Measurements from ENCODE around the gene TUBGCP6. TPM values are rescaled to one million over a fixed set of nuclear protein-coding genes. Genes with fewer than 3 reads are reported as not detected.

The TUBGCP6 gene
- total RNA-seq, result 10 to 100 TPM; 64.9 to 69.7 TPM

DNA sequence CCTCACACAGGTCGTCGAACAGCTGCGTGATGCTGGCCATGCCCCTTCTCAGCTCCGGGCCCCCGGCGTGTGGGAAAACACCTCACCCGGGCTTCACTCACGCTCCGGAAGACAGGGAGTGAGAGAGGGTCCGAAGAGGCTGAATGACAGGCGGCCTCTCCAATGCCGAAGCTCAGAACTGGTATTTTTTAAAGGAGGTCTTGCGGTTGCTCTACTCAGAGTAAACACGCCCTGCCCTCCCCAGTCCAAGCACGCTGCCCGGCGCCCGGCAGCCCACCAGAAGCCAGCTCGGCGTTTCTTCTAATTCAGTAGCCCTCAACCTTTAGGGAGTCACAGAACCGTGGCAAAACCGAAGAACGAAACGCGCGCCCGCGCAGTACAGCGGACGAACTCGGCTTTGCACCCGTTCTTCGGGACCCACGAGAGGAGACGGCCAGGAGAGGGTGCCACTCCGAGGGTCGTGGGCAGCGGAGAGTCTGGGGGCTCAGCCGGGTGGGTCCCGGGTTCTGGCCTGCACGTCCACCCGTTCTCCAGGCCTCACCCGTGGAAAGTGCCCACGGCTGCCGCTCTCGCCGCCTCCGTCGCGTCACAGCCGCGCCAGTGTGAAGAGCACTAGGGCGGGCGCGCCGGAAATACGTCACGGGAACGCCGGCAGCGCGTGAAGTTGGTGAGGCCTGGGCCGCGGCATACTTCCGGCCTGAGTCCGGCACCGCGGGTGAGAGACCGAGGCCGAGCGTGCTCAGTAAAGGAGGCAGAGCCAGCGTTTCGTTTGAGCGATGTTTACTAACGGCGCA is at the start of gene TUBGCP6:
Gene TUBGCP6 (minus strand): TSS at position 604 of the 794 bp plus-strand sequence. CDS start 564 bp downstream, at position 40.
- Mint-ChIP-seq H3K4me3 (peak within 1 kb of the TSS; percentile 89 to 91), H3K9me3 (no peaks in the 10 kb centered on the region), H3K36me3 (ENCODE audit: insufficient read depth in 2 of 2) (peaks cover 6 to 7% of the 10 kb centered on the region in 2 donors), H3K27me3 (ENCODE audit: low read depth) (no peaks in the 10 kb centered on the region), H3K4me1 (ENCODE audit: low read depth) (peaks cover 48% of the 10 kb centered on the region), H3K27ac (peak within 1 kb of the TSS; percentile 91)
- ATAC-seq (replicated peaks in 1 of 2), result peak; percentile 89 to 90
- peak; percentile 94 to 96 for DNase-seq

DNA sequence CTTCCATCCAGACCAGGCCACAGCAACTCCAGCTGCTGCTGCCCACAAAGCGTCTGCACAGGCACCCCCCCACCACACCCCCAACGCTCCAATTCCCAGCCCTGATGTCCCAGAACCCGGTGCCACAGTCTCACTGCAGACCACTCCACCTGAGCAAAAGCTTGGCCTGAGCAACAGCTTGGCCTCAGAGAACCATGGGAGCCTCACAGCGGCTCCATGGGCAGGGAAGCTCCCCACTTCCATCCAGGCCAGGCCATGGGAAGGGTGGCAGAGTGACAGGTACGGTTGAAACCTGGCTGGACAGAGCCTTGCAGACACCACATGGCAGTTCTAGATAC is 49.5 kb upstream of the TUBGCP6 start:
- H3K27ac Mint-ChIP-seq, result no peak overlapping the region
- H3K36me3 Mint-ChIP-seq (ENCODE audit: insufficient read depth in 2 of 2), result no peaks in the 10 kb centered on the region
- DNase-seq, result no peak
- H3K9me3 Mint-ChIP-seq, result no peaks in the 10 kb centered on the region
- H3K27me3 Mint-ChIP-seq (ENCODE audit: low read depth), result peaks cover 22% of the 10 kb centered on the region
- H3K4me3 Mint-ChIP-seq, result peak overlapping the region in 1 of 2 donors; percentile 33
- no peak for ATAC-seq (replicated peaks in 1 of 2)
- peaks cover 8% of the 10 kb centered on the region for H3K4me1 Mint-ChIP-seq (ENCODE audit: low read depth)

- H3K9me3 Mint-ChIP-seq, result no peaks in the 10 kb centered on the region
- ATAC-seq (replicated peaks in 1 of 2) (peak; percentile 38 to 42), DNase-seq (no peak)
- peaks cover 22% of the 10 kb centered on the region for H3K27me3 Mint-ChIP-seq (ENCODE audit: low read depth)
- H3K4me3 Mint-ChIP-seq, result peak overlapping the region in 1 of 2 donors; percentile 33
- H3K36me3 Mint-ChIP-seq (ENCODE audit: insufficient read depth in 2 of 2), result no peaks in the 10 kb centered on the region
- H3K27ac Mint-ChIP-seq, result no peak overlapping the region
- H3K4me1 Mint-ChIP-seq (ENCODE audit: low read depth), result peaks cover 8% of the 10 kb centered on the region
Observed at GRCh38 chr22:50293441-50294318, 48.9 kb upstream of the TUBGCP6 start.

DNA sequence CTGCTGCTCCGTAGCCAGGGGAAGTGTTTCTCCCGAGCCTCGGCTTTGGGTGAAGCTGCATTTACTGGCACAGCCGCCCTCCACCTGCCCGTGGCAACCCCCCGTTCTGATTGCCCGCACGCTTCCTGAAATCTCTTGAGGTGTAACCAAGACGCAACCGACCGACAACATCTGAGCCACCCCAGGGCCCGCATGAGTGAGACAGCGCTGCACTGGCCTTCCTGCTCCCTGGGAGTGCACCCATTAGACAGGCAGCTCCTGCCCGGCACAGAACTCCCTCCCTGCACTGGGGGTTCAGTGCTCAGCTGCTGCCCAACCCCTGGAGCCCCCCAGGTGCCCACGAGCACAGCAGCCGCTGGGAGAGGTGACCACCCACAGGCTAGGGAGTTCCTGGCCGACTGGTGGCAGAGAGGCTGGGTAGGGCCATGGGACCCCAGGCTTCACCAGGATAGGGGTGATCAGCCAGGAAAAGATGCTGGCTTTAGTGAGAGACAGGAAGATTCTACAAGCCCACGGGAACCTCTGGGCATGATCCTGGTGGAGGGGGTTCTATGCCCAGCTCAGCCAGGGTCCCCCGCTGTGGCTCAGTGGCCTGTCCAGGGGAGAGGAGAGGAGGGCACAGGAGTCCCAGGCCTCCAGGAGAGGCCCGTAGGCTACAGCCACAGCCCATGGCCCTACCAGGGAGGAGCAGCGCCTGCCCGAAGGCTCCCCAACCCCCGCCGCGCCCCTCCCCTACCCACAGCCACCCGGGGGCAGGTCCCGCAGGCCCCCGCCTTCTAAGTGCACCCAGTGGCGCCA is 48.0 kb upstream of the TUBGCP6 start:
- ATAC-seq (replicated peaks in 1 of 2) (peak; percentile 27 to 50), DNase-seq (no peak)
- no peaks in the 10 kb centered on the region for H3K36me3 Mint-ChIP-seq (ENCODE audit: insufficient read depth in 2 of 2)
- no peaks in the 10 kb centered on the region for H3K9me3 Mint-ChIP-seq
- H3K27me3 Mint-ChIP-seq (ENCODE audit: low read depth), result peaks cover 22% of the 10 kb centered on the region
- H3K4me3 Mint-ChIP-seq, result peak overlapping the region; percentile 77 to 83
- peak overlapping the region; percentile 83 for H3K27ac Mint-ChIP-seq
- H3K4me1 Mint-ChIP-seq (ENCODE audit: low read depth), result peaks cover 8% of the 10 kb centered on the region

DNA sequence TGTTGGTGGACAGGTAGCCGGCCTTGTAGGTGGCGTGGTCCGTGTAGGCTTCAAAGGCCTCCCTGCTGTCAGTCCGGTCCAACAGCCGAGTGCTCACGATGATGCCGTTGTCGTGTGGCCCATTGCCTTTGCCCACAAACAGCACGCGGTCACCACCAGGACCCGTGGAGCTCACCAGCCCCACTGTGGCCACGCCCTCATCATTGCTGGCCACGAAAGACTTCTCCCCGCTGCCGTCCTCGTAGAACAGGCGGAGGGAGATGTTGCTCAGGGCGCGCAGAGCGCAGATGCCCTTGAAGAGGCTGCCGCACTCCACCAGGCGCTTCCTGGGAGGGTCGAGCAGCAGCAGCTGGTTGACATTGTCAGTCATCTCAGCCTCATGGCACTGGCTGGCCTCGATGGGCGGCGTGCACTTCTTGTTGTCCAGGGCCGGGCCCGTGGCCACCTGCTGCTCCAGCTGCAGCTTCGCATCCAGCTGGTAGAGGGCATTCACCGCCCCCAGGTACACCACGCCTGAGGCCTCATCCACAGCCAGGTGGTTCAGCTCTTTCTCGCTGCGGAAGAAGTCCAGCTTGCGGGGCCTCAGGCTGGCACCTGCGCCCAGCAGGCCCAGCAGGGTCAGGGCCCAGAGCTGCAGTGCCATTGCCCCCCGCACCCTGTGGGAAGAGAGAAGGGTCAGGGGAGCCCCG is 45.3 kb upstream of the TUBGCP6 start:
- Mint-ChIP-seq H3K36me3 (ENCODE audit: insufficient read depth in 2 of 2) (no peaks in the 10 kb centered on the region), H3K9me3 (no peaks in the 10 kb centered on the region), H3K4me3 (no peak overlapping the region), H3K4me1 (ENCODE audit: low read depth) (peaks cover 8% of the 10 kb centered on the region), H3K27me3 (ENCODE audit: low read depth) (peaks cover 22% of the 10 kb centered on the region), H3K27ac (no peak overlapping the region)
- ATAC-seq (replicated peaks in 1 of 2) (no peak), DNase-seq (no peak)

- DNase-seq (no peak), ATAC-seq (replicated peaks in 1 of 2) (no peak)
- Mint-ChIP-seq H3K36me3 (ENCODE audit: insufficient read depth in 2 of 2) (no peaks in the 10 kb centered on the region), H3K4me3 (no peak overlapping the region), H3K27ac (no peak overlapping the region), H3K27me3 (ENCODE audit: low read depth) (peaks cover 22% of the 10 kb centered on the region), H3K9me3 (no peaks in the 10 kb centered on the region), H3K4me1 (ENCODE audit: low read depth) (peaks cover 8% of the 10 kb centered on the region)
Observed at GRCh38 chr22:50289151-50289941, 44.5 kb upstream of the TUBGCP6 start.

DNA sequence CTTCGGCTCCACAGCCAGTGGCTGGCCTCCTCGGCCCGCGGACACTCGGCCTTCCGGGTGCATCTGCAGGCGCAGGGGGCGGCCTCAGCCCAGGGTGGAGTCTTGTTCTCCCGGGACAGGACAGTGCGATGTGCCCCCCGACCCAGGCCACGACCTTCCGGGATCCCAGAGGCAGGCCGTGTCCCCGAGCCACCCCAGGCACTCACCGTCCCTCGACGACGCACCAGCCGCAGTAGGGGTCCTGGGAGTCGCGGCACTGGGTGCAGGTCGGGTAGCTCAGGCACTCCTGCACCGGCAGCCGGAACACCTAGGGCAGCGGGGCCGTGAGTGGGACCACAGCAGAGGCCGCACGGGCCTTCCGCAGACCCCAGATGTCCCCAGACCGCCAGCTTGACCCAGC is 42.9 kb upstream of the TUBGCP6 start:
- Mint-ChIP-seq H3K27me3 (ENCODE audit: low read depth) (peaks cover 19% of the 10 kb centered on the region), H3K4me1 (ENCODE audit: low read depth) (peaks cover 5% of the 10 kb centered on the region), H3K9me3 (no peaks in the 10 kb centered on the region), H3K36me3 (ENCODE audit: insufficient read depth in 2 of 2) (no peaks in the 10 kb centered on the region), H3K4me3 (no peak overlapping the region), H3K27ac (no peak overlapping the region)
- no peak for DNase-seq
- no peak for ATAC-seq (replicated peaks in 1 of 2)

- DNase-seq, result no peak
- Mint-ChIP-seq H3K4me1 (ENCODE audit: low read depth) (no peaks in the 10 kb centered on the region), H3K27me3 (ENCODE audit: low read depth) (peaks cover 10% of the 10 kb centered on the region), H3K4me3 (no peak overlapping the region), H3K27ac (no peak overlapping the region), H3K36me3 (ENCODE audit: insufficient read depth in 2 of 2) (no peaks in the 10 kb centered on the region), H3K9me3 (no peaks in the 10 kb centered on the region)
- ATAC-seq (replicated peaks in 1 of 2), result no peak
Observed at GRCh38 chr22:50286701-50287318, 42.0 kb upstream of the TUBGCP6 start.

GRCh38 chr22:50286275-50286674 is 41.5 kb upstream of the TUBGCP6 start:
- no peak for ATAC-seq (replicated peaks in 1 of 2)
- no peaks in the 10 kb centered on the region for H3K36me3 Mint-ChIP-seq (ENCODE audit: insufficient read depth in 2 of 2)
- no peak overlapping the region for H3K4me3 Mint-ChIP-seq
- no peak overlapping the region for H3K27ac Mint-ChIP-seq
- no peak for DNase-seq
- H3K9me3 Mint-ChIP-seq, result no peaks in the 10 kb centered on the region
- H3K27me3 Mint-ChIP-seq (ENCODE audit: low read depth), result peaks cover 4% of the 10 kb centered on the region
- H3K4me1 Mint-ChIP-seq (ENCODE audit: low read depth), result no peaks in the 10 kb centered on the region

GRCh38 chr22:50285568-50286229 is 40.9 kb upstream of the TUBGCP6 start:
- DNase-seq (no peak), ATAC-seq (replicated peaks in 1 of 2) (no peak)
- no peaks in the 10 kb centered on the region for H3K4me1 Mint-ChIP-seq (ENCODE audit: low read depth)
- H3K9me3 Mint-ChIP-seq, result no peaks in the 10 kb centered on the region
- no peak overlapping the region for H3K4me3 Mint-ChIP-seq
- no peak overlapping the region for H3K27ac Mint-ChIP-seq
- H3K27me3 Mint-ChIP-seq (ENCODE audit: low read depth), result no peaks in the 10 kb centered on the region
- H3K36me3 Mint-ChIP-seq (ENCODE audit: insufficient read depth in 2 of 2), result no peaks in the 10 kb centered on the region

GRCh38 chr22:50284479-50284878 is 39.7 kb upstream of the TUBGCP6 start:
- Mint-ChIP-seq H3K27ac (no peak overlapping the region), H3K27me3 (ENCODE audit: low read depth) (no peaks in the 10 kb centered on the region), H3K4me1 (ENCODE audit: low read depth) (no peaks in the 10 kb centered on the region), H3K36me3 (ENCODE audit: insufficient read depth in 2 of 2) (no peaks in the 10 kb centered on the region), H3K4me3 (no peak overlapping the region), H3K9me3 (no peaks in the 10 kb centered on the region)
- no peak for ATAC-seq (replicated peaks in 1 of 2)
- no peak for DNase-seq
